WERI-Rb-1 (cell line): Measurements from ENCODE around the gene CTNNA3.

Experiments
- DNase-seq: peaks from one replicate; pipeline ENCODE4 v3.0.0-alpha.2; 2020
- H3K27ac ChIP-seq: fragments of 250-450 bp; sonication (Bioruptor Pico); 2 replicates; pipeline ENCODE4 v1.5.1; 2020; ENCODE audit warnings: mild to moderate bottlenecking, moderate library complexity
- H3K27me3 ChIP-seq: fragments of 250-450 bp; sonication (Bioruptor Pico); 2 replicates; pipeline ENCODE4 v1.5.1; 2021; ENCODE audit warnings: mild to moderate bottlenecking, low read depth, moderate library complexity; ENCODE audit not compliant: insufficient read depth, severe bottlenecking
- H3K36me3 ChIP-seq: fragments of 250-450 bp; sonication (Bioruptor Pico); 2 replicates; pipeline ENCODE4 v1.5.1; 2020; ENCODE audit warnings: mild to moderate bottlenecking, moderate library complexity
- H3K4me3 ChIP-seq: 2 replicates; pipeline ENCODE4 v1.5.1; 2011; ENCODE audit warnings: low read depth, mild to moderate bottlenecking, control low read depth, low read length
- H3K9me3 ChIP-seq: fragments of 250-450 bp; sonication (Bioruptor Pico); 2 replicates; pipeline ENCODE4 v1.5.1; 2021; ENCODE audit warnings: mild to moderate bottlenecking, moderate library complexity; ENCODE audit not compliant: severe bottlenecking
- TF ChIP-seq, protein P1 (sequence below): IDR thresholded peaks from 2 replicates; pipeline ENCODE4 v1.5.1; 2011; ENCODE audit warnings: low read depth, mild to moderate bottlenecking, control low read depth, inconsistent platforms, low read length

Gene CTNNA3

DNA sequence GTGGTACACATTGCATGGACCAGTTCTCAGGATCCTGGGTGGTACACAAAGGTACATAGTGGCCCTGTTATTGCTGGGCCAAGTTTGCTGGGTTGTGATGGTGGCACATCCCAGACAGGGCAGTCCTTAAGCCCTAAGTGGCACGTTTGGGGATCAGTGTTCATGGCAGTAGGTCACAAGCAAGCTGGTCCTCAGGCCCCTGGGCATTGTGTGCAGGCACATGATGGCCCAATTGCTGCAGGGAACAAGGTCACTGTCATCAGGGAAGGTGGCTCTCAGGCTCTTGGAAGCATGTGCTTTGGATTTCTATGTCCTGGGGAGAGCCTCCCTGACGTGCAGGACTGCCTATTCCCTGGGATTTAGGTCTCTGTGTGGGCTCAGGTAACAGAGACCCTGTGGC, 1182.5 kb downstream of the CTNNA3 start:
- TF ChIP-seq, protein P1, sequence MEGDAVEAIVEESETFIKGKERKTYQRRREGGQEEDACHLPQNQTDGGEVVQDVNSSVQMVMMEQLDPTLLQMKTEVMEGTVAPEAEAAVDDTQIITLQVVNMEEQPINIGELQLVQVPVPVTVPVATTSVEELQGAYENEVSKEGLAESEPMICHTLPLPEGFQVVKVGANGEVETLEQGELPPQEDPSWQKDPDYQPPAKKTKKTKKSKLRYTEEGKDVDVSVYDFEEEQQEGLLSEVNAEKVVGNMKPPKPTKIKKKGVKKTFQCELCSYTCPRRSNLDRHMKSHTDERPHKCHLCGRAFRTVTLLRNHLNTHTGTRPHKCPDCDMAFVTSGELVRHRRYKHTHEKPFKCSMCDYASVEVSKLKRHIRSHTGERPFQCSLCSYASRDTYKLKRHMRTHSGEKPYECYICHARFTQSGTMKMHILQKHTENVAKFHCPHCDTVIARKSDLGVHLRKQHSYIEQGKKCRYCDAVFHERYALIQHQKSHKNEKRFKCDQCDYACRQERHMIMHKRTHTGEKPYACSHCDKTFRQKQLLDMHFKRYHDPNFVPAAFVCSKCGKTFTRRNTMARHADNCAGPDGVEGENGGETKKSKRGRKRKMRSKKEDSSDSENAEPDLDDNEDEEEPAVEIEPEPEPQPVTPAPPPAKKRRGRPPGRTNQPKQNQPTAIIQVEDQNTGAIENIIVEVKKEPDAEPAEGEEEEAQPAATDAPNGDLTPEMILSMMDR, result no peak
- H3K9me3 ChIP-seq, result no peaks in the 10 kb centered on the region
- no peak overlapping the region for H3K4me3 ChIP-seq
- no peaks in the 10 kb centered on the region for H3K36me3 ChIP-seq
- no peak for DNase-seq
- no peaks in the 10 kb centered on the region for H3K27me3 ChIP-seq
- no peak overlapping the region for H3K27ac ChIP-seq

DNA sequence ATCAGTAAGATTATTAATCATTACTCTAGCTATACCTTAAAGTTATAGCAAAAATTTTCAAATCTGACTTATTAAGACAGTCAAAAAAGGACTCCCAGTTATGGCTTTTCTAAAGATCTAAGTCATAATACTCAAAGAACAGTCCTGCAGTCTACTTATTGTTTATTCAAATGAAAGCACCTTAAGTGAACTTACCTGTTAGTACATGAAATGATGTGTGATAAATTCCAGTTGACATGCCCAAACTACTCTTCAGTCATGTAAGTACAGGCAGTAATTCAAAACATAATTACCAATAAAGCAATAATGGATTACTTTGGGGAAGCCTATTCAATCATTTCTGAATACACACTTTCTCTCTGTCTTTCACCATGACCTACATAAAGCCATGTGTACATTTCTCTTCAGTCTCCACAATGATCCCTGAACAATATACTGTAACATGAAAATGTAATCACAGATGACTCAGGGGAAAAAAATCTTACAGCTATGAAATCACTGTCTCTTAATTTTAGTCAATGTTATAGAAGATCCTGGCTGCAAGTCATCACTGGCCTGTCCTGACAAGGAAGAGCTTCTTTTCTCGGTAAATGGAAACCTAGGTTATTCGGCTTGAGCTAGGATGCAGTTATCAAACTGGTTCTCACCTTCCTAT, 1190.9 kb downstream of the CTNNA3 start:
- no peak for DNase-seq
- Histone ChIP-seq H3K27me3 (no peaks in the 10 kb centered on the region), H3K4me3 (no peak overlapping the region), H3K27ac (no peak overlapping the region), H3K36me3 (no peaks in the 10 kb centered on the region), H3K9me3 (no peaks in the 10 kb centered on the region)
- TF ChIP-seq, protein P1, result no peak

DNA sequence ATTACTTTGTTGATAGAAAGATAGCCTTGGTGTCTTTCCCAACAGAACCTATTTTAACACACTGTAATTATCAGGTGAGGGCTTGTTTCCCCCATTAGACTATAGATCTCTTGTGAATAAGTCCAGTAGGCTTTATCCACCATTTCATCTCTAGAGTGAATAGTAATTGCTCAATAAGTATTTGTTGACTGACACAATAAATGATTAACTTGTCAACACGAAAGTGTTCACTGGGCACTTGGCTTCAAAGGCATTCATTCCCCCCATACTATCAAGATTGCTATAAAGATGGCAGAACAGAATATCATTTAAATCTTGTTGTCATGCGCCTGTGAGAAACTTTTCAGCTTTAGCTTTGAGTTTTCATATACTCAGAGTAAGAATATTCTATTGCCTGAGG, 1194.6 kb downstream of the CTNNA3 start:
- H3K9me3 ChIP-seq, result no peaks in the 10 kb centered on the region
- H3K27me3 ChIP-seq, result no peaks in the 10 kb centered on the region
- no peaks in the 10 kb centered on the region for H3K36me3 ChIP-seq
- H3K27ac ChIP-seq, result no peak overlapping the region
- no peak for DNase-seq
- TF ChIP-seq, protein P1, result no peak
- H3K4me3 ChIP-seq, result no peak overlapping the region

- H3K27me3 ChIP-seq, result no peaks in the 10 kb centered on the region
- no peak overlapping the region for H3K4me3 ChIP-seq
- no peak for DNase-seq
- H3K36me3 ChIP-seq, result no peaks in the 10 kb centered on the region
- no peaks in the 10 kb centered on the region for H3K9me3 ChIP-seq
- no peak overlapping the region for H3K27ac ChIP-seq
- TF ChIP-seq, protein P1, result no peak
Observed at GRCh38 chr10:66483966-66484365, 1212.0 kb downstream of the CTNNA3 start.

DNA sequence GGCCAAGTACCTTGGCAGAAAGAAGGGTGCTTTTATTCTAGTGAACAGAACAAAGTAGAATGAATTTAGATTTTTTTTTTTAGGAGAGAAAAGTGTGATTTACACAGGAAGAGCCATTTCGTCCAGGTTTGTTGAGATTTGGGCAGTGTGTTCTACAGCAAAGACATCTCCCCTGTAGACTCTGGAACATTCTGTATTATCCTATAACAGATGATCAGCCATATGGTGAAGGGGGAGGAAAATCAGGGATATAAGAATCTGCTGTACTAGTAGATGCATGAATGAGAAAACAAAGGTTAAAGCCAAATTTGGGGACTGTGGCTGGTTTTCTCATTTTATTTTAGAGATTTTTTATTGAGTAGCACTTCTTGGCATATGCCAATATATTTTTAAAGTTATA, 1223.8 kb downstream of the CTNNA3 start:
- TF ChIP-seq, protein P1, result no peak
- no peak for DNase-seq
- Histone ChIP-seq H3K9me3 (no peaks in the 10 kb centered on the region), H3K27ac (no peak overlapping the region), H3K27me3 (no peaks in the 10 kb centered on the region), H3K36me3 (no peaks in the 10 kb centered on the region), H3K4me3 (no peak overlapping the region)

DNA sequence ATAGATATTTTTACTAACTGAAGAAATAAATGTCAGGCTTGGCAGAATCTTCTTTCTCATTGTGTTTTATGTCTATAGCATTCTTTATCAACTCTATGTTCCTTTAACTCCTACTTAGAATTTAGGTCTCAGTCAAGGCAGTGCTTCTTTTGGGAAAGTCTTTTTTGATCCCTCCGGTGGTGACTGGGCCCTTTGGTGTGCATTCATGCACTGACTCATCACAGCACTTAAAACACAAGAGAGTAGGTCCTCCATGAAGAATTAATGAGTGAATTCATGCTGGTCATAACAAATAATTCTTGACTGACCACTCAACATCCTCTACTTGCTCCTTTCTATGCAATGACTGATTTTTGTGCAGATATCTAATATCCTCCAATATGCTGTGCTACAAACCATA, 1229.0 kb downstream of the CTNNA3 start:
- no peak for DNase-seq
- Histone ChIP-seq H3K27me3 (no peaks in the 10 kb centered on the region), H3K36me3 (no peaks in the 10 kb centered on the region), H3K9me3 (no peaks in the 10 kb centered on the region), H3K27ac (no peak overlapping the region), H3K4me3 (no peak overlapping the region)
- TF ChIP-seq, protein P1, result no peak
